ENCODE measurements around the gene GALNT9. TPM values are rescaled to one million over a fixed set of nuclear protein-coding genes. Genes with fewer than 3 reads are reported as not detected.
A peak's percentile ranks its signal among the peaks of the same experiment; 100 is the strongest.

Gene GALNT9
- total RNA-seq, 6 donors from 2014 or later: 0.26 TPM; not detected in 5

DNA sequence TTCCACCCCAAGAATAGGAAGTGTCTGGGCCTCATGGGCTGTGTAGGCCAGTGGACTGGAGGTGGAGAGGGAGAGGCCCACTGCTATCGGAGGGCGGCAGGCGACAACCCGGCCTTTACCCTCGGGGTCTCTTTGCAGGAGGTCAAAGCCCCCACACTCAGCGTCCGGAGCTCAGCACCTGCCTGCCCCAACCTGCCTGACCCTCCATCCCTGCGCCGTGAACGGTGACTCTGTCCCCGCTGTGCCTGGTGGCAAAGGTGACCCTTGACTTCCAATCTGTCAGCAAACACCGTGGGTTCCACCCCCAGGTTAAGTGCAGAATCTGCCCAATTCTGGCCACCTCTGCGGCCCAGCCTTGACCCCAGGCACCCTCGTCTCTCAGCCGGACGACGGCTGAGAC lies 15.7 kb upstream of the GALNT9 start:
- H3K4me3 ChIP-seq: no peak overlapping the region
- H3K36me3 ChIP-seq: no peaks in the 10 kb centered on the region
- WGBS, 2 donors: 57 to 68% methylated on average over 14 to 17 of the region's 17 CpGs
- ATAC-seq (ENCODE audit: low FRiP score in 2 of 2): no peak
- H3K9me3 ChIP-seq: no peaks in the 10 kb centered on the region
- peaks cover 0 to 5% (median 0%) of the 10 kb centered on the region in 4 donors for H3K4me1 ChIP-seq
- TF ChIP-seq POLR2AphosphoS5 (IDR thresholded peaks at IDR 0.05) (no peak), POLR2A (IDR thresholded peaks at IDR 0.05) (no peak)
- DNase-seq: peak in 1 of 2 donors; percentile 53
- no peaks in the 10 kb centered on the region for H3K27me3 ChIP-seq
- H3K27ac ChIP-seq: no peak overlapping the region

DNA sequence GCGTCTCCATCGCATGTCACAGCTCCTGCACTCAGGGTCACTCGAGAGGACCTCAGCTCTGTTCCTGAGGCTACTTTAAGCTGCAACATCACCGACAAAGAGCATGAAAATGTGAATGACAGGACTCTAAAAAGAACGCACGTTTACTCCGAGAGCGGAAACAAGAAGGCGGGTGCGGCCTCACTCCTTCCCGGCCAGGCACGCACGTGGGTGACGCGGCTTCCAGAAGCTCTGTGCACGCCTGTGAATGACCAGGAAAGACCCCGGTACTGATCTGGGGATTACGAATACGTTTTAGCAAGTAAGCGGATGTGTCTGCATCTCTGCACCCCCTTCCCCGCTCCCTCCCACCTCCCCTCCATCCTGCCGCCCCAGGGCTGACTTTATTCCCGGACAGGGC lies 15.2 kb upstream of the GALNT9 start:
- peaks cover 0 to 5% (median 0%) of the 10 kb centered on the region in 4 donors for H3K4me1 ChIP-seq
- peak in 1 of 2 donors; percentile 58 for DNase-seq
- 82 to 85% methylated on average over 21 to 23 of the region's 23 CpGs for WGBS, 2 donors
- H3K27ac ChIP-seq: no peak overlapping the region
- no peaks in the 10 kb centered on the region for H3K36me3 ChIP-seq
- H3K27me3 ChIP-seq: no peaks in the 10 kb centered on the region
- TF ChIP-seq EP300 (IDR thresholded peaks at IDR 0.05) (no peak), POLR2AphosphoS5 (IDR thresholded peaks at IDR 0.05) (no peak), POLR2A (IDR thresholded peaks at IDR 0.05) (no peak)
- TF ChIP-seq, protein P1, sequence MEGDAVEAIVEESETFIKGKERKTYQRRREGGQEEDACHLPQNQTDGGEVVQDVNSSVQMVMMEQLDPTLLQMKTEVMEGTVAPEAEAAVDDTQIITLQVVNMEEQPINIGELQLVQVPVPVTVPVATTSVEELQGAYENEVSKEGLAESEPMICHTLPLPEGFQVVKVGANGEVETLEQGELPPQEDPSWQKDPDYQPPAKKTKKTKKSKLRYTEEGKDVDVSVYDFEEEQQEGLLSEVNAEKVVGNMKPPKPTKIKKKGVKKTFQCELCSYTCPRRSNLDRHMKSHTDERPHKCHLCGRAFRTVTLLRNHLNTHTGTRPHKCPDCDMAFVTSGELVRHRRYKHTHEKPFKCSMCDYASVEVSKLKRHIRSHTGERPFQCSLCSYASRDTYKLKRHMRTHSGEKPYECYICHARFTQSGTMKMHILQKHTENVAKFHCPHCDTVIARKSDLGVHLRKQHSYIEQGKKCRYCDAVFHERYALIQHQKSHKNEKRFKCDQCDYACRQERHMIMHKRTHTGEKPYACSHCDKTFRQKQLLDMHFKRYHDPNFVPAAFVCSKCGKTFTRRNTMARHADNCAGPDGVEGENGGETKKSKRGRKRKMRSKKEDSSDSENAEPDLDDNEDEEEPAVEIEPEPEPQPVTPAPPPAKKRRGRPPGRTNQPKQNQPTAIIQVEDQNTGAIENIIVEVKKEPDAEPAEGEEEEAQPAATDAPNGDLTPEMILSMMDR (IDR thresholded peaks at IDR 0.05): no peak
- no peak overlapping the region for H3K4me3 ChIP-seq
- ATAC-seq (ENCODE audit: low FRiP score in 2 of 2): no peak
- H3K9me3 ChIP-seq: no peaks in the 10 kb centered on the region

DNA sequence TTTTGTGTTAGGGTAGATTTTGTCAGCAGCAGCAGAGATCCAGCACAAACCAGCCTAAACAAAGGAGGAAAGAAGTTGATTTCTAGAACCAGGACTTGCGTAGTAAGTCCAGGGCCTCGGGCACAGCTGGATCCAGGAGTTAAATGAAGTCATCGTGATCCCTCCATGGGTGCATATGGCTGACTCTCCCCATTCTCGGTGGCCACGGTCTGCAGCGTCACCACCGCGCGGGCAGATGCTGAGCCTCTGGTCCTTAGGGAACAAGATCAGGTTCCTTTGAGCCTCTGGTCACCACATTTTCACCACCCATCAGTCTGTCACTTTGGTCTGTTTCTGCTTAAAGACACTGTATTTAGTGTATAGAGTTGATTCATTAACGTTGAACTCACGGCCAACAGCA lies 14.8 kb upstream of the GALNT9 start:
- Histone ChIP-seq H3K27ac (no peak overlapping the region), H3K9me3 (no peaks in the 10 kb centered on the region), H3K4me1 (peaks cover 0 to 5% (median 0%) of the 10 kb centered on the region in 4 donors), H3K36me3 (no peaks in the 10 kb centered on the region), H3K4me3 (no peak overlapping the region), H3K27me3 (no peaks in the 10 kb centered on the region)
- DNase-seq (peak in 1 of 2 donors; percentile 25), ATAC-seq (ENCODE audit: low FRiP score in 2 of 2) (no peak)
- TF ChIP-seq EP300 (IDR thresholded peaks at IDR 0.05) (no peak), POLR2A (IDR thresholded peaks at IDR 0.05) (no peak), POLR2AphosphoS5 (IDR thresholded peaks at IDR 0.05) (no peak)
- TF ChIP-seq, protein P1 (IDR thresholded peaks at IDR 0.05): no peak
- WGBS, 2 donors: 74 to 83% methylated on average over 10 to 11 of the region's 11 CpGs

DNA sequence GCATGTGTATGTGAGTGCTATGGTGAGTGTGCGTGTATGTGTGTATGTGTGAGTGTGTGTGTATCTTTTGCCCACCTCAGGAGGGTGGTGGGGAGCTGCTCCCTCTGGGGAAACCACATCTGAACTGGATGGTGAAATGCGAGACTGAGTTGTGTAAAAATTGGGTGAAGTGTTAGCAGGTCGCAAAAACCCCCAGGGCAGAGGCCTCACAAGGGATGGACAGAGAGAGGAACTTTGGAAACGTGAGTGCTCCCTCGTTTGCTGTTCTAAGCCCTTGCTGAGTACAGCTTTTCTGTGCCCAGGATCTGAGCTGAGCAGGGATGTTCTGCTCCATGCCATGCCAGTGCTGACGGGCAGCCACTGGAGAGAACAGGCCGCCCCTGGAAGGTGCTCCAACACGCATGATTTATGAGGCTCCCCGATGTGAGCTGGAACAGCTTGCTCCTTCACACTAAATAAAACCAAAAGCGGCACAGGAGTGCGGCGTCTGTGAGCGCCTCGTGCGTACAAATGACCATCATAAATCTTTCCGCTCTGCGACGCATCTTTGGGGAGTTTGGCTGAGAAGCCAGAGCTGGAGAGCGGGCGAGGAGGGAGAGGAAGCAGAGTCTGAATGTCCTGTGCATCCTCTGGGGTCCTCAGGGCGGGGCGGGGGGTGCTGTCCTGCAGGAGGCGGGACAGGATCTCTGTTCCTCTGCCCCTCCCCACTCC lies 14.1 kb upstream of the GALNT9 start:
- H3K4me3 ChIP-seq: no peak overlapping the region
- no peaks in the 10 kb centered on the region for H3K36me3 ChIP-seq
- H3K27me3 ChIP-seq: no peaks in the 10 kb centered on the region
- no peak for ATAC-seq (ENCODE audit: low FRiP score in 2 of 2)
- no peak for TF ChIP-seq POLR2A (IDR thresholded peaks at IDR 0.05)
- TF ChIP-seq, protein P1 (IDR thresholded peaks at IDR 0.05): no peak
- no peak for TF ChIP-seq POLR2AphosphoS5 (IDR thresholded peaks at IDR 0.05)
- TF ChIP-seq EP300 (IDR thresholded peaks at IDR 0.05): no peak
- peaks cover 0 to 5% (median 0%) of the 10 kb centered on the region in 4 donors for H3K4me1 ChIP-seq
- no peaks in the 10 kb centered on the region for H3K9me3 ChIP-seq
- 34 to 56% methylated on average over 7 to 23 of the region's 23 CpGs for whole genome bisulfite sequencing, 2 donors
- DNase-seq: peak in 1 of 2 donors; percentile 38
- H3K27ac ChIP-seq: no peak overlapping the region

DNA sequence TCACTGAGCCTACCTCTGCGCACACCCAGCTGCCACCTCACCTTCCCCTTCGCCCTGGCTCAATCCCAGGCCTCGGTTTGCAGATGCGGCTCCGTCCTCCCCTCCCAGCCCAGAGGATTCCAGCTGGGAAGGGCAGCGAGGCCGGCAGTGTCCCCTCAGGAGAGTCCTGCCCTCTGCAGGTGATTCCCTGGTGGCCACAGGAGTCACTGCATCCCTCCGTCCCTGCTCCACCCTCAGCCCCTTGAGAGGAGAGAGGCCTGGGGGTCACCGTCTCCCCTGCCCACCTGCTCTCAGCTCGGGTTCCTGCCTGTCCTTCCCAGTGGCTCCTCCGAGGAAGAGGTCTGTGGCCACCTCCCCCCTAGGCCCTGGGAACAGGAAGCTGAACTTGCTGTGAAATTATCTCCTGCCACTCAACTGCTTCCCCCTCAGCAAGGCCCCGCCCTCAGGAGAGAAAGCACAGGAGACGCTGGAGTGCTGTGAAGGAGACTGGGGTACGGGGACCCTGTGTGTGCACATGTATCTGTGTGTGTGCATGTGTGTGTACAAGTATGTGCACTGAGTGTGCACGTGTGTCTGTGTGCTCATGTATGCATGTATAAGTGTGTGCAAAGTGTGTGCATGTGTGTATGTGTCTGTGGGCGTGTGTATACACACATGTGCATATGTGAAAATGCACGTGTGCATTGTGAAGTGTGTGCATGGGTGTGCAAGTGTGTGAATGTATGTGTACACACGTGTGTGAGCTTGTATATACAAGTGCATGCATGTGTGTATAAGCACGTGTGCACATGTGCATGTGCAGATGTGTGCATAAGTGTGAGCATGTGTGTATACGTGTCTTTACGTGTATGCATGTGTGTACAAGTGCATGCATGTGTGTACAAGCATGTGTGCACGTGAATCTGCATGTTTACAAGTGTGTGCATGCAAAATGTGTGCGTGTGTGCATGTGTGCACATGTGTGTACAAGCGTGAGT lies 13.2 kb upstream of the GALNT9 start:
- no peaks in the 10 kb centered on the region for H3K27me3 ChIP-seq
- 52% methylated on average over 20 to 24 of the region's 24 CpGs for WGBS, 2 donors

More for the DNA sequence above, 13.2 kb upstream of the GALNT9 start:
- peak in 1 of 2 donors; percentile 45 for DNase-seq
- Histone ChIP-seq H3K27ac (no peak overlapping the region), H3K4me1 (peaks cover 0 to 5% (median 0%) of the 10 kb centered on the region in 4 donors), H3K4me3 (no peak overlapping the region), H3K36me3 (no peaks in the 10 kb centered on the region), H3K9me3 (no peaks in the 10 kb centered on the region)
- no peak for TF ChIP-seq POLR2A (IDR thresholded peaks at IDR 0.05)
- no peak for TF ChIP-seq POLR2AphosphoS5 (IDR thresholded peaks at IDR 0.05)
- TF ChIP-seq, protein P1 (IDR thresholded peaks at IDR 0.05): peak in 2 of 6 experiments; percentile 30 to 44
- ATAC-seq (ENCODE audit: low FRiP score in 2 of 2): no peak
